Eye (tissue), 1 donor: ENCODE results near the gene KANSL1.

Experiments
- DNase-seq: peaks from one replicate; pipeline ENCODE4 v3.0.0-alpha.2; 2015

Gene KANSL1

GRCh38 chr17:46166692-46167249, 26.5 kb downstream of the KANSL1 start:
- DNase-seq: no peak

DNA sequence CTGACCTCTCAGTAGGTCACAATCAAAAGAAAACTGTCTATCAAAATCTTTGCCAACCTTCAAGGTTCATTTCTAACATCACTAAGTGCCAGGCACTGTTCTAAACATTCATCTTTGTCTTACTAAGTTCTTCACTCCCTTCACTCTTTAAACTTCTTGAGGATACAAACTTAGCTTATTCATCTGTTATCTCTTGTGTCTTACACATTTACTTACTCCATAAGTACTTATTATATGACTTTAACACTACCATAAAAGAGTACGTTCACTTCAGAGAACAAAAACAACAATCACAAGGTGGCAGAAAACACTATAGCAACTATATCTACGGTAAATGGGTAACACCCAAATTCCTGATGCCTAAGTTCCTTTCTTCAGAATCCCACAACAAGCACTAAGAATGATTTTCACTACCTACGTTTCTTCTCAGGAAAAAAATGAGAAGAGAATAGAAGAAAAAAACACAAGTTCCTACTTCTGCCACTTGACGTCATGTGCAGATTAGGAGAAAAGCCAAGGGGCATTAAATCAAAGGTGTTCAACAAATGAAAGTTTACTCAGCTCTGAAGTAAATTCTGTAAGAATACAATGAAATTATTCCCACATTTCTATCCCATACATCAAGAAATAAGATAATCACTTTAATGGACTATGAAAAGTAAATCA, 29.2 kb downstream of the KANSL1 start:
- no peak for DNase-seq

DNA sequence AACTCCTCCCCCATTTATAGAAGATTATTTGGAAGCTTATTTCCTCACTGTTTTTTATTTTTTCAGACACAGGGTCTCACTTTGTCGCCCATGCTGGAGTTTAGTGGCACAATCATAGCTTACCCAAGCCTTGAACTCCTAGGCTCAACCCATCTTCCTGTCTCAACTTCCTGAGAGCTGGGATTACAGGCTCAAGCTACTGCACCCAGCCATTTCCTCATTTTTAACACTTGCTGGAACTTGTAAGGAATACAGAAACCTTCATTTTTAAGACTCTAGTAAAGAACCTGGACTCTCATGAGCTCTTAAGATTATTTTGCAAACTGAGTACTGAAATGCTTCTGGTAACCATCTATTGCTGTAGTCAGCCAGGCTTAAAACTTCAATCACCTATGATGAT, 29.9 kb downstream of the KANSL1 start:
- no peak for DNase-seq

GRCh38 chr17:46162866-46163265, 30.4 kb downstream of the KANSL1 start:
- no peak for DNase-seq

DNA sequence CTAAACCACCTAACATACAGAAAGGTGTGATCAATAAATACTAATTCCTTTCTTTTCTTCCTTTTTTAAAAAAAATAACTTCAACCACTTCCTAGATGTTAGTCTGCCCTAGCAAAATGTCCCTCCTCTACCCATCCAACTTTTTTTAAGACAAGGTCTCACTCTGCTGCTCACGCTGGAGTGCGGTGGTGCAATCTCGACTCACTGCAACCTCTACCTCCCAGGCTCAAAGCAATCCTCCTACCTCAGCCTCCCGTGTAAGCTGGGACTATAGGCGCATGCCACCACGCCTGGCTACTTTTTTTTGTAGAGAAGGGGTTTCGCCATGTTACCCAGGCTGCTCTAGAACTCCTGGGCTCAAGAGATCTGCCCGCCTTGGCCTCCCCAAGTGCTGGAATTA, 33.1 kb downstream of the KANSL1 start:
- no peak for DNase-seq

DNA sequence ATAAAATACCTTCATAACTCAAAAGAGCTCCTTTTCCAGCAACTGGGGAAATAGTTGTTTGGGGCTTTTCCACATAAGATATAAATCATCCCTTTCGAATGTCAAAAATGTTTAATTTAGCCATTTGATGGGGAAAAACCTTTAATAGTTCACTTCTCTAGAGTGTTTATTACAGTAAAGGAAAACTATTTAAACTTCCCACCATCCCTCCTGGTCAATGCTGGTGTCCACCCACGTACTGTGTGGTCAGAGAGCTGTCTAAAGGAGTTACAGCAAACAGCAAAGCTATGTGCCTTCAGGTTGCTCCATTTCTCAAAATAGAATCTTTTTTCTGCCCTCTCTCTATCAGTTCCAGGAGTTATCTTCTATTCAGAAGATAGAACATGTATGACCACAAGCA, 33.5 kb downstream of the KANSL1 start:
- DNase-seq: no peak

- peak; percentile 40 for DNase-seq
These were observed 34.6 kb downstream of the KANSL1 start for GRCh38 chr17:46158323-46159296.

- DNase-seq: peak; percentile 69
These were observed 35.7 kb downstream of the KANSL1 start for GRCh38 chr17:46157443-46158062.

- no peak for DNase-seq
These were observed 38.9 kb downstream of the KANSL1 start for GRCh38 chr17:46154151-46154816.

- DNase-seq: peak; percentile 53
These were observed 40.8 kb downstream of the KANSL1 start for GRCh38 chr17:46152423-46152822.

GRCh38 chr17:46151762-46152161, 41.5 kb downstream of the KANSL1 start:
- no peak for DNase-seq

GRCh38 chr17:46150216-46150963, 42.8 kb downstream of the KANSL1 start:
- DNase-seq: no peak

- no peak for DNase-seq
These were observed 45.0 kb downstream of the KANSL1 start for GRCh38 chr17:46148247-46148646.

DNA sequence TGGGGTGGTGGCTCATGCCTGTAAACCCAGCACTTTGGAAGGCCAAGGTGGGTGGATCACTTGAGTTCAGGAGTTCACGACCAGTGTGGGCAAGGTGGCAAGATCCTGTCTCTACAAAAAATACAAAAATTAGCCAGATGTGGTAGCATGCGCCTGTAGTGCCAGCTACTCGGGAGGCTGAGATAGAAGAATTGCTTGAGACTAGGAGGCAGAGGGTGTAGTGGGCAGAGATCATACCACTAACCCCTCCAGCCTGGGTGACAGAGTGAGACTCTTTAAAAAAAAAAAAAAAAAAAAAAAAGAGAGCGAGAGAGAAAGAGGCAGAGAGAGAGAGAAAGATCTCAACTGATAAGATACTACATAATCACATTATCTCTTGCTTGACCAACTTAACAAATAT, 45.9 kb downstream of the KANSL1 start:
- no peak for DNase-seq

DNA sequence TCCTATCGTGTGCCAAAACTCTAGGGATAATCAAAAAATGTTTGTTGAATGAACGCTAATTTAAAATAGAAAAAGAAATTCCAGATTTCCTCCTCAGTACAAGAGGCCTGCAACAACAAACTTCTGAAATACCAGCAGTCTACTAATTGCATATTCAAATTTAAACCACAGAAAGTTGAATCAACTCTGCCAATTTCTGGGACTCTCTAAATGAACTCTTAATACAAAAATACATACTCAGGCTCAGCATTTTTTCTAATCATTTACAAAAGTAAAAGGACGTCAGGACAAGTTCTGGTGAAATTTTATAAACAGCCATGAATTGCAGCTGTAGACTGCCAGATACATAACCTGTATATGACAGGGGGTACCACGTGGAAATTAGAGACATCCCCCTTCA, 49.0 kb downstream of the KANSL1 start:
- no peak for DNase-seq

DNA sequence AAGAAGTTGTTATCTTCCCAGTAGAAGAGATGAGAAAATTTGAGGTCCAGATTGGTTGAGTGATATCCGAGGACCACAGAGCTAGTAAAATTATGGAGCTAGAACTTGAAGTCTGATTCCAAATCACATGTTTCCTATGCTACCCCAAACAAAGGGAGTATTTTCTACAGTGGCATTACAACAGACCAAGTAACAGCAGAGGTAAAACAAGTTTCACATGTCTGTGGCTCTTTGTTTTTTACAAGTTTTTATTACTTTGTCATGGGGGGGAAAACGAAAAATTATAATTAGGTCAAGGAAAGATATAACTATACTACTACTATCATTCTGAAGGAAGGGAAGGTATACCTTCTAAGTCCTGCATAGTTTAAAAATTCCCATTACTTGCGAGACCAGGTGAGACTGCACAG, 49.4 kb downstream of the KANSL1 start:
- no peak for DNase-seq

DNA sequence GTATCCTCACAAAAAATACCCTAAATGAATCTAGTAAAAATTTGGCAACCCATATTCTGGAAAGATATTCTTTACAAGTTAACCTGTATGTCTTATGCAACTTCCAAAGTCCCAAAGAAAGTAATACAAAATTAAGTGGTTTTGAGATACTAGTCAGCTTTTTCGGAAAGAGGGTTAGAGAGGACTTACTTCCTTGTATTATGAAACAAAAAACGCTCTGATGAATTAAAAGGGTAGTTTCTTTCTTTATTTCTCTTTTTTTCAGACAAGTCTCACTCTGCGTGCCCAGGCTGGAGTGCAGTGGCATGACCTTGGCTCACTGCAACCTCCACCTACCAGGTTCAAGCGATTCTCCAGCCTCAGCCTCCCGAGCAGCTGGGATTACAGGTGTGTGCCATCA, 51.6 kb downstream of the KANSL1 start:
- DNase-seq: no peak

DNA sequence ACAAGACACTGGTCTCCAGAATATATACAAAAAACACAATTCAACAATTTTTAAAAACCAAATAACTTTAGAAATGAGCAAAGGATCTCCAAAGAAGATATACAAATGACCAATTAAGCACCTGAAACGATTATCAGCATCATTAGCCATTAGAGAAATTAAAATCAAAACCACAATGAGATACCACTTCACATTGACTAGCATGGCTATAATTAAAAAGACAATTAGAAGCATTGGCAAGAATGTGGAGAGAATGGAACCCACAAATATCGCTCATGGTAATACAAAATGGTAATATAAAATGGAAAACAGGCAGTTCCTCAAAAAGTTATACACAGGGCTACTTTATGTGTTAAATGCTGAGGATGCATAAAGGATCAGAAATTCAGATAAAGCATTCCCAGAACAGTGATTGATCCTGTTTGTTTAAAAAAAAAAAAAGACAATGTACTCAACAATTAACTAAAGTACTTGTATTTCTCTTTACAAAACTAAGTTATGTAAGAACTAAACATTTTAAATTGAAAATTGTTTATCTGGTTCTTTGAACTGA, 52.5 kb downstream of the KANSL1 start:
- DNase-seq: no peak

- DNase-seq: peak; percentile 24
These were observed 53.6 kb downstream of the KANSL1 start for GRCh38 chr17:46139432-46140210.

- no peak for DNase-seq
These were observed 54.8 kb downstream of the KANSL1 start for GRCh38 chr17:46138473-46138872.

DNA sequence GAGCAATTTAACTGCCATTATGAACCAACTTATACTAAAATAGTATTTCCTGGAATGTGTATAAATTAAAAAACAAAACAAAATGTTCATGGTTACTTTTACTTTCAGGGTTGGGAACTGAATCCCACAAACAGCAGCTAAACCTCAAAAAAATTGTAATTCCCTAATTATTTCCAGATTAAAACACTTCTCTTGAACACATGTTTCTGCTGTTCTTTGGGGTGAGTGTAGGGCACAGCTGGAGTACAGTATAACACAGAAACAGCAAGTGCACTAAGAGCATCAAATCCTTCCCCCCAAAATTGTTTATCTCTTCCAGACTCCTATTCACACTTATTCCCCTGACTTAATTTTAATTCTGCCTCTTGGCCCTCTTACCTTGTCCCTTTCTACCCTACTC, 56.4 kb downstream of the KANSL1 start:
- no peak for DNase-seq
